Right lobe of liver (tissue), 6 donors: ENCODE results near the gene JAM3. TPM values are rescaled to one million over a fixed set of nuclear protein-coding genes. Genes with fewer than 3 reads are reported as not detected.

Source experiments
- ATAC-seq, 4 donors: fragments of 200-7000 bp; cut with Tn5 transposase; one replicate each; pipeline ENCODE4 v1.9.1; 2020; ENCODE audit warnings: mild to moderate bottlenecking in 4 of 4, moderate library complexity in 4 of 4
- DNase-seq, 3 donors: peaks; one replicate each; pipeline ENCODE4 v3.0.0-alpha.2; 2020
- H3K27ac ChIP-seq, 3 donors: fragments of 200-600 bp; one replicate each; pipeline ENCODE4 v1.8.0; 2022
- H3K27me3 ChIP-seq, 2 donors: fragments of 200-600 bp; one replicate each; pipeline ENCODE4 v1.8.0; 2022
- H3K36me3 ChIP-seq, 4 donors: fragments of 200-600 bp; sonication (generic) in 1 of 4; one replicate each; pipeline versions ENCODE4 v1.5.1 to v1.8.0; 2017 to 2022; ENCODE audit warnings: control low read depth in 1 of 4
- H3K4me1 ChIP-seq, 4 donors: fragments of 200-600 bp; sonication (generic) in 1 of 4; one replicate each; pipeline versions ENCODE4 v1.5.1 to v1.8.0; 2017 to 2022; ENCODE audit warnings: control low read depth in 1 of 4
- H3K4me3 ChIP-seq, 3 donors: fragments of 200-600 bp; one replicate each; pipeline ENCODE4 v1.8.0; 2022
- H3K9me3 ChIP-seq, 4 donors: fragments of 200-600 bp; sonication (generic) in 1 of 4; one replicate each; pipeline versions ENCODE4 v1.5.1 to v1.8.0; 2017 to 2022; ENCODE audit warnings: control low read depth in 1 of 4
- POLR2A ChIP-seq: fragments of 450-650 bp; IDR thresholded peaks from one replicate; pipeline ENCODE4 v1.6.1; 2017; ENCODE audit warnings: antibody characterized with exemption, mild to moderate bottlenecking
- WGBS: methylation state at CpG from one replicate; pipeline ENCODE4 v1.1.6; 2018; ENCODE audit warnings: low coverage, low lambda C conversion rate; ENCODE audit not compliant: insufficient coverage; ENCODE audit errors: missing lambda C conversion rate; 5-methylcytosine and 5-hydroxymethylcytosine counted together
- intact Hi-C, 2 donors: fragments of 100-400 bp; cut with DNase I; formaldehyde crosslinking; loops; one replicate each; pipeline versions ENCODE4 v1.11.2 to v1.14.1; 2022
- total RNA-seq, 6 experiments: library from RNA; depleted of rRNA in 2 of 6; stranded (reverse); fragments of >200 nt in 2 of 6; fragmentation: NEBNext Ultra II Directional in 3 of 6; extraction: Animal tissue kit (Norgen Biotek cat#: 25700) in 3 of 6; gene quantifications; one replicate each; pipeline versions ENCODE4 v1.1.0 to v1.2.4, GENCODE V29; 2016 to 2023
- TF ChIP-seq, protein P1 (sequence below), 4 donors: fragments of 200-600 bp in 3 of 4; fragments of 450-650 bp in 1 of 4; IDR thresholded peaks; one replicate each; pipeline versions ENCODE4 v1.5.1 to v1.8.0; 2016 to 2022; ENCODE audit warnings: antibody characterized with exemption in 4 of 4, mild to moderate bottlenecking in 2 of 4
- donor health status: DM: no; HTN: yes; CAD: no.
- donor health status: DM: no; HTN: no; CAD: no.
- donor health status: DM: no; HTN: no; CAD: no.
- donor health status: DM: no; HTN: yes; CAD: no.
- donor health status: DM: no; HTN: yes; CAD: no.

The JAM3 gene
- total RNA-seq, 6 experiments from 2014 or later = 0.86 to 2.5 (median 1.6) TPM

DNA sequence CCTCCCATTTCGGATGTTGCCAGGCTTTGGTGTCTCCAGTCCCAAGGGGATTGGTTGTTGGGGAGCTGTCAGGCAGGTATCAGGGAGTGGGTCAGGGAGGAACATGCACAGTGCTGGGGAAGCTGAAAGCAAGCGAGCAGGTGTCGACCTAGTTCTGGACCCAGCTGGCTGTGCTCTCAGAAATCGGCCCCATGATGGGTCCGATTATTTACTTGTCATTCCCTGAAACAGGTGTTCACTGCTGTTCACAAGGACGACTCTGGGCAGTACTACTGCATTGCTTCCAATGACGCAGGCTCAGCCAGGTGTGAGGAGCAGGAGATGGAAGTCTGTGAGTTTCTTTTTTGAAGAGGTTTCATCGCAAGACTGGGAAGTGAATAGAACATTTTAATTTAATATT lies 76.8 kb downstream of the JAM3 start:
- intact Hi-C loops = loop anchor here in 1 of 2 donors (10.0 kb wide), 1 partner anchor 91 kb away; no protein-coding TSS in a partner anchor
- TF ChIP-seq, protein P1, sequence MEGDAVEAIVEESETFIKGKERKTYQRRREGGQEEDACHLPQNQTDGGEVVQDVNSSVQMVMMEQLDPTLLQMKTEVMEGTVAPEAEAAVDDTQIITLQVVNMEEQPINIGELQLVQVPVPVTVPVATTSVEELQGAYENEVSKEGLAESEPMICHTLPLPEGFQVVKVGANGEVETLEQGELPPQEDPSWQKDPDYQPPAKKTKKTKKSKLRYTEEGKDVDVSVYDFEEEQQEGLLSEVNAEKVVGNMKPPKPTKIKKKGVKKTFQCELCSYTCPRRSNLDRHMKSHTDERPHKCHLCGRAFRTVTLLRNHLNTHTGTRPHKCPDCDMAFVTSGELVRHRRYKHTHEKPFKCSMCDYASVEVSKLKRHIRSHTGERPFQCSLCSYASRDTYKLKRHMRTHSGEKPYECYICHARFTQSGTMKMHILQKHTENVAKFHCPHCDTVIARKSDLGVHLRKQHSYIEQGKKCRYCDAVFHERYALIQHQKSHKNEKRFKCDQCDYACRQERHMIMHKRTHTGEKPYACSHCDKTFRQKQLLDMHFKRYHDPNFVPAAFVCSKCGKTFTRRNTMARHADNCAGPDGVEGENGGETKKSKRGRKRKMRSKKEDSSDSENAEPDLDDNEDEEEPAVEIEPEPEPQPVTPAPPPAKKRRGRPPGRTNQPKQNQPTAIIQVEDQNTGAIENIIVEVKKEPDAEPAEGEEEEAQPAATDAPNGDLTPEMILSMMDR (IDR thresholded peaks at IDR 0.05) = no peak
- TF ChIP-seq POLR2A = no peak
- 94% methylated on average over 3 of the region's 8 CpGs for WGBS
- no peak for ATAC-seq
- H3K4me3 ChIP-seq = no peak overlapping the region
- H3K27me3 ChIP-seq = no peaks in the 10 kb centered on the region
- H3K4me1 ChIP-seq = no peaks in the 10 kb centered on the region
- peaks cover 0 to 7% (median 2%) of the 10 kb centered on the region in 4 donors for H3K36me3 ChIP-seq
- no peak for DNase-seq
- no peaks in the 10 kb centered on the region for H3K9me3 ChIP-seq
- no peak overlapping the region for H3K27ac ChIP-seq

DNA sequence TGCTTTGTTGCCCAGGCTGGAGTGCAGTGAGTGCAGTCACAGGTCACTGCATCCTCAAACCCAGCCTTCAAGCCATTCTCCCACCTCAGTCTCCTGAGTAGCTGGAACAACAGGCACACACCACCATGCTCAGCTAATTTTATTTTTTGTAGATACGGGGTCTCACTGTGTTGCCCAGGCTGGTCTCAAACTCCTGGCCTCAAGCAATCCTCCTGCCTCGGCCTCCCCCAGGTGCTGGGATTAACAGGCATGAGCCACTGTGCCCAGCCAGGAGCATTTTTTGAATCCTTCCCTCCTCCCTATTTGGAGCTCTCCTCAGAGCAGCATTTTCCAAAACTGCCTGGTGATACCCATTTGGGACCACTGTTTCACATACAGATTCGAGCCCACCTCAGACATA lies 77.7 kb downstream of the JAM3 start:
- Histone ChIP-seq H3K4me3 (no peak overlapping the region), H3K36me3 (peaks cover 0 to 10% (median 4%) of the 10 kb centered on the region in 4 donors), H3K27ac (no peak overlapping the region), H3K4me1 (no peaks in the 10 kb centered on the region), H3K27me3 (no peaks in the 10 kb centered on the region), H3K9me3 (no peaks in the 10 kb centered on the region)
- no peak for TF ChIP-seq POLR2A
- TF ChIP-seq, protein P1 (IDR thresholded peaks at IDR 0.05) = no peak
- 100% methylated on average over 2 of the region's 3 CpGs for WGBS
- intact Hi-C loops = loop anchor here in 1 of 2 donors (10.0 kb wide), 1 partner anchor 92 kb away; no protein-coding TSS in a partner anchor
- ATAC-seq (no peak), DNase-seq (no peak)

DNA sequence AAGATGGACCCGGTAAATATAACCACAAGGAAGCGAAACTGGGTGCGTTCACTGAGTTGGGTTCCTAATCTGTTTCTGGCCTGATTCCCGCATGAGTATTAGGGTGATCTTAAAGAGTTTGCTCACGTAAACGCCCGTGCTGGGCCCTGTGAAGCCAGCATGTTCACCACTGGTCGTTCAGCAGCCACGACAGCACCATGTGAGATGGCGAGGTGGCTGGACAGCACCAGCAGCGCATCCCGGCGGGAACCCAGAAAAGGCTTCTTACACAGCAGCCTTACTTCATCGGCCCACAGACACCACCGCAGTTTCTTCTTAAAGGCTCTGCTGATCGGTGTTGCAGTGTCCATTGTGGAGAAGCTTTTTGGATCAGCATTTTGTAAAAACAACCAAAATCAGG lies 80.5 kb downstream of the JAM3 start:
- H3K4me3 ChIP-seq = no peak overlapping the region
- no peaks in the 10 kb centered on the region for H3K4me1 ChIP-seq
- DNase-seq (no peak), ATAC-seq (no peak)
- H3K27me3 ChIP-seq = no peaks in the 10 kb centered on the region
- H3K27ac ChIP-seq = no peak overlapping the region
- TF ChIP-seq, protein P1 (IDR thresholded peaks at IDR 0.05) = no peak
- no peak for TF ChIP-seq POLR2A
- intact Hi-C loops = loop anchor here in 1 of 2 donors (10.0 kb wide), 1 partner anchor 95 kb away; no protein-coding TSS in a partner anchor
- peaks cover 0 to 10% (median 4%) of the 10 kb centered on the region in 4 donors for H3K36me3 ChIP-seq
- 97% methylated on average over 9 of the region's 16 CpGs for WGBS
- H3K9me3 ChIP-seq = no peaks in the 10 kb centered on the region

DNA sequence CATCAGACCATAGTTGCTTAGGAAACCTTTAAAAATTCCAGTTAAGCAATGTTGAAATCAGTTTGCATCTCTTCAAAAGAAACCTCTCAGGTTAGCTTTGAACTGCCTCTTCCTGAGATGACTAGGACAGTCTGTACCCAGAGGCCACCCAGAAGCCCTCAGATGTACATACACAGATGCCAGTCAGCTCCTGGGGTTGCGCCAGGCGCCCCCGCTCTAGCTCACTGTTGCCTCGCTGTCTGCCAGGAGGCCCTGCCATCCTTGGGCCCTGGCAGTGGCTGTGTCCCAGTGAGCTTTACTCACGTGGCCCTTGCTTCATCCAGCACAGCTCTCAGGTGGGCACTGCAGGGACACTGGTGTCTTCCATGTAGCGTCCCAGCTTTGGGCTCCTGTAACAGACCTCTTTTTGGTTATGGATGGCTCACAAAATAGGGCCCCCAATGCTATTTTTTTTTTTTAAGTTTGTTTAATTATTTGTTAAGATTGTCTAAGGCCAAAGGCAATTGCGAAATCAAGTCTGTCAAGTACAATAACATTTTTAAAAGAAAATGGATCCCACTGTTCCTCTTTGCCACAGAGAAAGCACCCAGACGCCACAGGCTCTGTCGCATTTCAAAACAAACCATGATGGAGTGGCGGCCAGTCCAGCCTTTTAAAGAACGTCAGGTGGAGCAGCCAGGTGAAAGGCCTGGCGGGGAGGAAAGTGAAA lies 81.5 kb downstream of the JAM3 start:
- peaks cover 0 to 17% (median 4%) of the 10 kb centered on the region in 4 donors for H3K36me3 ChIP-seq
- no peak overlapping the region for H3K4me3 ChIP-seq
- DNase-seq (no peak), ATAC-seq (no peak)
- H3K9me3 ChIP-seq = no peaks in the 10 kb centered on the region
- no peaks in the 10 kb centered on the region for H3K4me1 ChIP-seq
- no peaks in the 10 kb centered on the region for H3K27me3 ChIP-seq
- H3K27ac ChIP-seq = no peak overlapping the region
- 82% methylated on average over 5 of the region's 12 CpGs for WGBS
- intact Hi-C loops = no loop called here
- TF ChIP-seq POLR2A = no peak
- TF ChIP-seq, protein P1 (IDR thresholded peaks at IDR 0.05) = no peak
